Activated T-helper 2 cell treated with anti-CD3 and anti-CD28 coated beads, Interferon-gamma antibody, Interleukin-2, Interleukin-4, amounts not matched to agents 10 μg/mL and 5 μg/mL and 100 μg/mL, durations not matched to agents 14 hours and 24 hours and 36 hours (primary cell): Measurements from ENCODE around the gene GTF2A1. TPM values are rescaled to one million over a fixed set of nuclear protein-coding genes. Genes with fewer than 3 reads are reported as not detected.

Experiments
- DNase-seq: peaks from one replicate; pipeline ENCODE4 v3.0.0; 2021; ENCODE audit warnings: low spot score
- H3K27ac Mint-ChIP-seq: one replicate; pipeline ENCODE4 v1.8.0; 2021; ENCODE audit warnings: mixed read lengths
- H3K27me3 Mint-ChIP-seq: one replicate; pipeline ENCODE4 v1.8.0; 2021; ENCODE audit warnings: low read depth, mixed read lengths
- H3K36me3 Mint-ChIP-seq: one replicate; pipeline ENCODE4 v1.8.0; 2021; ENCODE audit warnings: low read depth, mixed read lengths
- H3K4me1 Mint-ChIP-seq: one replicate; pipeline ENCODE4 v1.8.0; 2021; ENCODE audit warnings: low read depth, mixed read lengths
- H3K4me3 Mint-ChIP-seq: one replicate; pipeline ENCODE4 v1.8.0; 2021; ENCODE audit warnings: low read depth, mild to moderate bottlenecking, moderate library complexity, mixed read lengths
- H3K9me3 Mint-ChIP-seq: one replicate; pipeline ENCODE4 v1.8.0; 2021; ENCODE audit warnings: mixed read lengths
- intact Hi-C: fragments of 100-400 bp; cut with micrococcal nuclease; formaldehyde crosslinking; loops from one replicate; pipeline ENCODE4 v1.15.1; 2023
- total RNA-seq: library from RNA; stranded (reverse); gene quantifications from 2 replicates; pipeline ENCODE4 v1.2.3, GENCODE V29; 2022

The GTF2A1 gene
- total RNA-seq, 1 donor from 2014 or later, result 45.1 TPM

DNA sequence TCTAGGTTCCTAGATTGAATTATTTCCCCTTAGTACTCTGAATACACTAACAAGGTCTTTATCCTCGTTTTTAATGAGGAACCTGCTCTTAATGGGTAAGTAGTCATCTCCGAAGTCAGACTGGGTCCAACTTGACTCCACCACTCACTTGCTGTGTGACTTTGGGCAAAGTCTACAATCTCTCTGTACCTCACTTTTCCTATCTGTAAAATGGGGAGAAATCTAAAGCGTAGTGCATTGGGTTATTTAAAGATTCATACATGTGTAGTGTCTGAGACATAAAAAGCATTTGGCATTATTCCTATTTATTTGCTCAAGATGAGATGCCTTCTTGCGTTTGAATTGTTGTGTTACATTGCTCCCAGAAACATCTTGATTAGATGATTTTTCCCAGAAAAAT, 51.5 kb downstream of the GTF2A1 start:
- H3K4me1 Mint-ChIP-seq, result peaks cover 46% of the 10 kb centered on the region
- H3K27me3 Mint-ChIP-seq, result no peaks in the 10 kb centered on the region
- peak overlapping the region; percentile 86 for H3K4me3 Mint-ChIP-seq
- H3K9me3 Mint-ChIP-seq, result no peaks in the 10 kb centered on the region
- H3K27ac Mint-ChIP-seq, result peak overlapping the region; percentile 97
- intact Hi-C loops, result no loop called here
- DNase-seq, result no peak
- H3K36me3 Mint-ChIP-seq, result no peaks in the 10 kb centered on the region

GRCh38 chr14:81166121-81166520, 54.6 kb downstream of the GTF2A1 start:
- Mint-ChIP-seq H3K4me1 (peaks cover 44% of the 10 kb centered on the region), H3K36me3 (no peaks in the 10 kb centered on the region), H3K27ac (no peak overlapping the region), H3K9me3 (no peaks in the 10 kb centered on the region), H3K27me3 (no peaks in the 10 kb centered on the region), H3K4me3 (no peak overlapping the region)
- no peak for DNase-seq
- intact Hi-C loops, result no loop called here

DNA sequence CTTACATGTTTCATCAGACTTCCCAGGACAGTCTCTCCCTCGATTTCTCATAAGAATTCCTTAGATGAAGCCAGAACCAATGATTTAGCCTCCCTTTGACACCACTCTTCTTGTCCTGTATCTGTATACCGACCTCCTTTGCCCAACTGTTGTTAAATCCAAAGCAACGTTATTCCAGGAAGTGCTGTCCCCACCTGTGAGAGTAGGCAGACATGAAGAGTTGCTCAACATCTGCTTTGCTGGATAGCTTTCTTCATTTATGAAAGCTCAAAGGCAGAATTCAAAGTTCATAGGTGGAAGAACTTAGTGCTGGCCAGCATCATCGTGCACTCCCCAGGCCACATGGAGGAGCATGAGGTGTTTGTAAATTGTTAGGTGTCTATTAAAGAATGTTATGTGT, 55.6 kb downstream of the GTF2A1 start:
- H3K9me3 Mint-ChIP-seq, result no peaks in the 10 kb centered on the region
- intact Hi-C loops, result no loop called here
- H3K4me3 Mint-ChIP-seq, result no peak overlapping the region
- no peaks in the 10 kb centered on the region for H3K36me3 Mint-ChIP-seq
- H3K4me1 Mint-ChIP-seq, result peaks cover 35% of the 10 kb centered on the region
- DNase-seq, result no peak
- no peak overlapping the region for H3K27ac Mint-ChIP-seq
- no peaks in the 10 kb centered on the region for H3K27me3 Mint-ChIP-seq

DNA sequence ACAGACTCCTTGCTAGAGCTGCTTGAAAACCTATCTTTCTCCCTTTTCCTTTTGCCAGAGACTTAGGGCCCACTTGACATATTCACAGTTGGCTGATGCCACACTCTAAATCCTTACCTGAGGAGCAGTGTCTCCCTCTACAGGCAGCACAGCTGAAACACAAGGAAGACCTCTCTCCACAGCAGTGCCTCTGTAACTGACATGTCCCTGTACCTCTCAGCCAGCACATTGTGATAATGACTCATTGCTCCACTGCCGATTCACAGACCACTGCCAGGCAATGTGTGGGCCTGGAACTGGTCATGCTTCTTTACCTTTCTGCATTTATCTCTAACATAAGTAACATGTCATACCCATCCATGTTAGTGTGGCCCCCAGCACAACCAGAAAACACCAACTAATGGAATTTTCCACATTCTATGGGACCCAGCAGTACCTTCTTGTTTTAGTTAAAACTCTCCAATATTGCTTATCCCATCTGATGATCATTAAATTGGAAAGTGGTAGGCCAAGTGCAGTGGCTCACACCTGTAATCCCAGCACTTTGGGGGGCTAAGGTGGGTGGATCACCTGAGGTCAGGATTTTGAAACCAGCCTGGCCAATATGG, 56.5 kb downstream of the GTF2A1 start:
- DNase-seq, result peak; percentile 37
- intact Hi-C loops, result loop anchor here (1.0 kb wide), 3 partner anchors 11 to 209 kb away; partner anchors contain the start of gene TSHR
- H3K4me3 Mint-ChIP-seq, result no peak overlapping the region
- no peaks in the 10 kb centered on the region for H3K36me3 Mint-ChIP-seq
- no peaks in the 10 kb centered on the region for H3K9me3 Mint-ChIP-seq
- H3K27ac Mint-ChIP-seq, result no peak overlapping the region
- peaks cover 27% of the 10 kb centered on the region for H3K4me1 Mint-ChIP-seq
- H3K27me3 Mint-ChIP-seq, result no peaks in the 10 kb centered on the region

DNA sequence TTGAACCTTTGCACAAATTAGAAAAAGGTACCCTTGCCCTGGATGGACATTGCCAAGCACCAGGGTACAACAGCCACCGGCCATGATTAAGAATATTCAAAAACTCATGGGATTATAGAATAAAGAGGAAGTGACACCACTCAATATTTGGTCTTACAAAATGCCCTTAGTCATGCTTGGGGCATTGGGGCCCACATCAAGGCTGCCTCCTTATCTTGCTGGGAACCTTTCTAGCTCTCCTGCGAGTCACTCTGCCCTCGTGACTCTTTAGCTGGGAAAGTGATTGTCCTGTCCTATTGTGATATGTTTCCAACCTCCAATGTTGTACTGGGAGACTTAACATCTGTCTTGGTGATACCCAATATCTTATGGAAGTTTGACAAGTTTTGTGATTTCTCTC, 57.8 kb downstream of the GTF2A1 start:
- Mint-ChIP-seq H3K9me3 (no peaks in the 10 kb centered on the region), H3K4me3 (no peak overlapping the region), H3K27ac (no peak overlapping the region), H3K27me3 (no peaks in the 10 kb centered on the region), H3K4me1 (peaks cover 22% of the 10 kb centered on the region), H3K36me3 (no peaks in the 10 kb centered on the region)
- intact Hi-C loops, result no loop called here
- no peak for DNase-seq

- DNase-seq, result no peak
- H3K36me3 Mint-ChIP-seq, result no peaks in the 10 kb centered on the region
- H3K4me1 Mint-ChIP-seq, result peaks cover 27% of the 10 kb centered on the region
- intact Hi-C loops, result no loop called here
- no peak overlapping the region for H3K4me3 Mint-ChIP-seq
- no peaks in the 10 kb centered on the region for H3K9me3 Mint-ChIP-seq
- H3K27me3 Mint-ChIP-seq, result no peaks in the 10 kb centered on the region
- H3K27ac Mint-ChIP-seq, result no peak overlapping the region
Observed at GRCh38 chr14:81161749-81162148, 59.0 kb downstream of the GTF2A1 start.

- no peak overlapping the region for H3K4me3 Mint-ChIP-seq
- H3K9me3 Mint-ChIP-seq, result no peaks in the 10 kb centered on the region
- intact Hi-C loops, result no loop called here
- no peak overlapping the region for H3K27ac Mint-ChIP-seq
- peaks cover 27% of the 10 kb centered on the region for H3K4me1 Mint-ChIP-seq
- no peak for DNase-seq
- H3K36me3 Mint-ChIP-seq, result no peaks in the 10 kb centered on the region
- H3K27me3 Mint-ChIP-seq, result no peaks in the 10 kb centered on the region
Observed at GRCh38 chr14:81161088-81161487, 59.7 kb downstream of the GTF2A1 start.

GRCh38 chr14:81157431-81157830, 63.3 kb downstream of the GTF2A1 start:
- Mint-ChIP-seq H3K27ac (no peak overlapping the region), H3K9me3 (no peaks in the 10 kb centered on the region), H3K4me1 (peaks cover 14% of the 10 kb centered on the region), H3K4me3 (no peak overlapping the region), H3K27me3 (no peaks in the 10 kb centered on the region), H3K36me3 (no peaks in the 10 kb centered on the region)
- DNase-seq, result no peak
- intact Hi-C loops, result no loop called here

DNA sequence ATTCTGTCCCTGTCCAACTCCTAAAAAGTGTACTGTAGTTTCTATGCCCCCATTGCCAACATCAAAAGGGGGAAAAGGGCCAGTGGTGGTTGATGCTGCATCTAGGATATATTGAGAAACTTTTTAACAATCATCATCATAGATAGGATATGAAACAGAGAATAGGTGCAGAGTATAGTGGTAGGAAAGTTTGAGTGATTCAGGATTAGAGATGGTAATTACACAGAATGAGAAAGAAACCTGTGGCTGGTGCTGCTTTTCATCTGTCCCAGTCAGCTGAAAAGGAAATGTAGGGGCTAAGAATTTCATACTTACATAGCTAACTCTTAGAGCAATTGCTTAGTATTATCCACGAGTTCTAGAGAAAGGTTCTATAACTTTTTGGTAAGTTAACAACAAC, 67.6 kb downstream of the GTF2A1 start:
- no peaks in the 10 kb centered on the region for H3K9me3 Mint-ChIP-seq
- peaks cover 14% of the 10 kb centered on the region for H3K4me1 Mint-ChIP-seq
- H3K27me3 Mint-ChIP-seq, result no peaks in the 10 kb centered on the region
- intact Hi-C loops, result loop anchor here (1.0 to 2.0 kb wide), 2 partner anchors 11 to 18 kb away; no protein-coding TSS in a partner anchor
- H3K36me3 Mint-ChIP-seq, result no peaks in the 10 kb centered on the region
- H3K27ac Mint-ChIP-seq, result peak overlapping the region; percentile 5
- no peak overlapping the region for H3K4me3 Mint-ChIP-seq
- DNase-seq, result no peak

DNA sequence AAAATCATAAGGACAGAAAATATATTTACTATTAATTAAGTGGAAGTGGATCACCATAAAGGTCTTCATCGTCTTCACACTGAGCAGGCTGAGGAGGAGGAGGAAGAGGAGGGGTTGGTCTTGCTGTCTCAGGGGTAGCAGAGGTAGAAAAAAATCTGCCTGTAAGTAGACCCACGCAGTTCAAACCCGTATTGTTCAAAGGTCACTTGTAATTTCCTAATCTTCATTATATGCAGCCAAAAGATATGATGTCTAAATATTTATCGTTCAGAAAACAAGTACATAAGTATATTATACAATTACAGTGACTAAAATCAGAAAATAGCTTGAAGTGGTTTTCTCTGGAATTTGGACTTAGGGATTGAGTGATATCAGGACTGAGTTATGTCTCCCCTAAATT, 72.1 kb downstream of the GTF2A1 start:
- Mint-ChIP-seq H3K36me3 (no peaks in the 10 kb centered on the region), H3K9me3 (no peaks in the 10 kb centered on the region), H3K4me3 (no peak overlapping the region), H3K27me3 (no peaks in the 10 kb centered on the region), H3K27ac (no peak overlapping the region), H3K4me1 (peaks cover 21% of the 10 kb centered on the region)
- intact Hi-C loops, result no loop called here
- no peak for DNase-seq

GRCh38 chr14:81147140-81147897, 73.4 kb downstream of the GTF2A1 start:
- Mint-ChIP-seq H3K9me3 (no peaks in the 10 kb centered on the region), H3K36me3 (no peaks in the 10 kb centered on the region), H3K4me3 (no peak overlapping the region), H3K27me3 (no peaks in the 10 kb centered on the region), H3K4me1 (peaks cover 14% of the 10 kb centered on the region), H3K27ac (no peak overlapping the region)
- no peak for DNase-seq
- intact Hi-C loops, result no loop called here

DNA sequence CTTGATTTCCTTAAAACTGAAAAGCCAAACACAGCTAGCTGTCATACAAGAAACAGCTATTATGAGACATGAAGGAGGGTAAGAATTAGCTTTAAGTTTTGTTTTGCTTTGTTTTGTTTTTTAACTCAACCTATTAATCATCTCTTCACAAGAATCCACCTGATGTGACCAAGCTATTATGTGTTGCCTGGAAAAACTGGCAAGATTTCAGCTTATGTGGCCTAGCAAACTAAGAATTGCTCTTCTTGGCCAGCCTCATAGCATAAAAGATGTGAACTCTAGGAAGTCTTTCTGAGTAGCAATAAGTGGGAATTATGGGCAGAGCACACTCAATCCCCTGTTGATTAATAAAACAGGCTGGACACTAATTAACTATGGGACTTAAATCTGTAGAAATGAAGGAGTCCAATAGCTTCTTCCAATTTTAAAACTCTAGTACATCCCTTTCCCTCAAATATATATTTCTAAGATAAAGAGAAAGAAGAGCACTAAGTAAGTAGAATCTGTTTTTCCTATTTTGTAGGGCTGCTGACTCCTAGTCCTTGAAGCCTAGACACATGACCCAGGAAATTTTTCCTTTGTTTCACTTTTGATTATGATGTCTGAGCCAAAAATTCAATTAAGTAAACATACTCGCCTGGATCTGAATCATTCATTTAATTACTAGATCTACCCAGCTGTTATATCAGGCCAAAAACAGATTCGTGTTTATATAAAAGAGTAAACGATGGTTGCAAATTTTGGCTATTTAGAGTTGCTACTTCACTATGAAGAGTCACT, 75.7 kb downstream of the GTF2A1 start:
- Mint-ChIP-seq H3K4me1 (peaks cover 14% of the 10 kb centered on the region), H3K27ac (no peak overlapping the region), H3K27me3 (no peaks in the 10 kb centered on the region), H3K9me3 (no peaks in the 10 kb centered on the region), H3K36me3 (no peaks in the 10 kb centered on the region), H3K4me3 (no peak overlapping the region)
- intact Hi-C loops, result no loop called here
- DNase-seq, result no peak

DNA sequence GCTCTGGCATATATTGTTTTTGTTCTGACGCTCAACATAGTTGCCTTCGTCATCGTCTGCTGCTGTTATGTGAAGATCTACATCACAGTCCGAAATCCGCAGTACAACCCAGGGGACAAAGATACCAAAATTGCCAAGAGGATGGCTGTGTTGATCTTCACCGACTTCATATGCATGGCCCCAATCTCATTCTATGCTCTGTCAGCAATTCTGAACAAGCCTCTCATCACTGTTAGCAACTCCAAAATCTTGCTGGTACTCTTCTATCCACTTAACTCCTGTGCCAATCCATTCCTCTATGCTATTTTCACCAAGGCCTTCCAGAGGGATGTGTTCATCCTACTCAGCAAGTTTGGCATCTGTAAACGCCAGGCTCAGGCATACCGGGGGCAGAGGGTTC, 77.0 kb downstream of the GTF2A1 start:
- intact Hi-C loops, result no loop called here
- Mint-ChIP-seq H3K27me3 (no peaks in the 10 kb centered on the region), H3K9me3 (no peaks in the 10 kb centered on the region), H3K36me3 (no peaks in the 10 kb centered on the region), H3K4me3 (no peak overlapping the region), H3K4me1 (peaks cover 14% of the 10 kb centered on the region), H3K27ac (no peak overlapping the region)
- DNase-seq, result no peak
